A673 (cell line): ENCODE data around the gene MYO1C. TPM values are rescaled to one million over a fixed set of nuclear protein-coding genes. Genes with fewer than 3 reads are reported as not detected.

Experiments
- Bru-seq: library from RNA; stranded (reverse); fragments of 400-500 nt; gene quantifications from one replicate; lab custom pipeline; 2021; lab: Mats Ljungman, UMichigan
- BruChase-seq, 2 experiments: library from RNA; stranded (reverse); fragments of 400-500 nt; gene quantifications; one replicate each; lab custom pipeline; 2021; lab: Mats Ljungman, UMichigan
- BruUV-seq: library from RNA; stranded (reverse); fragments of 400-500 nt; replicated peaks from 2 replicates; lab custom pipeline; 2021; lab: Mats Ljungman, UMichigan
- CTCF ChIA-PET: fragments of 300-600 bp; sonication (Branson Sonifier 250); formaldehyde crosslinking; loops from one replicate; lab custom pipeline; 2022; ENCODE audit warnings: antibody characterized with exemption; lab: Charles Lee
- POLR2A ChIA-PET: fragments of 300-600 bp; sonication (Branson Sonifier 250); formaldehyde crosslinking; loops from one replicate; lab custom pipeline; 2022; ENCODE audit warnings: antibody characterized with exemption; ENCODE audit not compliant: low non-redundant PET; lab: Charles Lee
- DNase-seq: peaks from one replicate; pipeline ENCODE4 v3.0.0-alpha.2; 2015; ENCODE audit warnings: low spot score
- H3K27ac ChIP-seq: fragments of 200-600 bp; sonication (generic); 2 replicates; pipeline ENCODE4 v1.5.1; 2016; ENCODE audit warnings: mixed run types, low read depth, mild to moderate bottlenecking, mixed read lengths, antibody characterized with exemption, low read length; ENCODE audit not compliant: poor library complexity, severe bottlenecking
- H3K27me3 ChIP-seq: fragments of 200-600 bp; sonication (generic); replicated peaks from 2 replicates; pipeline ENCODE4 v1.6.1; 2017; ENCODE audit warnings: mixed run types, low read depth, mild to moderate bottlenecking, mixed read lengths, antibody characterized with exemption, low read length; ENCODE audit not compliant: insufficient read depth, poor library complexity
- H3K36me3 ChIP-seq: fragments of 200-600 bp; sonication (generic); 2 replicates; pipeline ENCODE4 v1.6.1; 2016; ENCODE audit warnings: mixed run types, mild to moderate bottlenecking, mixed read lengths, antibody characterized with exemption, low read length; ENCODE audit not compliant: insufficient read depth, poor library complexity, severe bottlenecking
- H3K4me1 ChIP-seq: fragments of 200-600 bp; sonication (generic); 2 replicates; pipeline ENCODE4 v1.6.1; 2017; ENCODE audit warnings: mixed run types, mild to moderate bottlenecking, mixed read lengths, antibody characterized with exemption, low read length; ENCODE audit not compliant: insufficient read depth, poor library complexity, severe bottlenecking
- H3K4me3 ChIP-seq: fragments of 200-600 bp; sonication (generic); 2 replicates; pipeline ENCODE4 v1.5.1; 2016; ENCODE audit warnings: low read depth, mixed run types, mild to moderate bottlenecking, mixed read lengths, low read length; ENCODE audit not compliant: poor library complexity, severe bottlenecking
- H3K9me3 ChIP-seq: fragments of 200-600 bp; sonication (generic); 2 replicates; pipeline ENCODE4 v1.6.1; 2016; ENCODE audit warnings: mixed run types, low read depth, mild to moderate bottlenecking, mixed read lengths, antibody characterized with exemption, low read length; ENCODE audit not compliant: poor library complexity, severe bottlenecking
- CTCF ChIP-seq: fragments of 300-800, 200-600 bp; sonication (generic); conservative IDR thresholded peaks from 2 replicates; pipeline ENCODE4 v1.5.1; 2017; ENCODE audit warnings: low read depth, mild to moderate bottlenecking, antibody characterized with exemption, low read length, moderate library complexity, mixed read lengths
- EZH2 ChIP-seq: fragments of 200-600 bp; sonication (generic); IDR thresholded peaks from 2 replicates; pipeline ENCODE4 v1.6.1; 2017; ENCODE audit warnings: borderline replicate concordance, low read depth, mild to moderate bottlenecking, mixed read lengths, antibody characterized with exemption, low read length; ENCODE audit not compliant: poor library complexity, severe bottlenecking
- intact Hi-C: fragments of 100-400 bp; cut with micrococcal nuclease; formaldehyde crosslinking; loops from one replicate; pipeline ENCODE4 v1.10.0; 2022; ENCODE audit not compliant: unreplicated experiment
- long read RNA-seq: library from polyadenylated mRNA; stranded (forward); transcript quantifications from one replicate; pipeline ENCODE4 v2.0.0, GENCODE V29; 2022
- total RNA-seq: library from RNA; stranded (reverse); gene quantifications from 2 replicates; pipeline ENCODE4 v1.2.3, GENCODE V29; 2021

The MYO1C gene, protein sequence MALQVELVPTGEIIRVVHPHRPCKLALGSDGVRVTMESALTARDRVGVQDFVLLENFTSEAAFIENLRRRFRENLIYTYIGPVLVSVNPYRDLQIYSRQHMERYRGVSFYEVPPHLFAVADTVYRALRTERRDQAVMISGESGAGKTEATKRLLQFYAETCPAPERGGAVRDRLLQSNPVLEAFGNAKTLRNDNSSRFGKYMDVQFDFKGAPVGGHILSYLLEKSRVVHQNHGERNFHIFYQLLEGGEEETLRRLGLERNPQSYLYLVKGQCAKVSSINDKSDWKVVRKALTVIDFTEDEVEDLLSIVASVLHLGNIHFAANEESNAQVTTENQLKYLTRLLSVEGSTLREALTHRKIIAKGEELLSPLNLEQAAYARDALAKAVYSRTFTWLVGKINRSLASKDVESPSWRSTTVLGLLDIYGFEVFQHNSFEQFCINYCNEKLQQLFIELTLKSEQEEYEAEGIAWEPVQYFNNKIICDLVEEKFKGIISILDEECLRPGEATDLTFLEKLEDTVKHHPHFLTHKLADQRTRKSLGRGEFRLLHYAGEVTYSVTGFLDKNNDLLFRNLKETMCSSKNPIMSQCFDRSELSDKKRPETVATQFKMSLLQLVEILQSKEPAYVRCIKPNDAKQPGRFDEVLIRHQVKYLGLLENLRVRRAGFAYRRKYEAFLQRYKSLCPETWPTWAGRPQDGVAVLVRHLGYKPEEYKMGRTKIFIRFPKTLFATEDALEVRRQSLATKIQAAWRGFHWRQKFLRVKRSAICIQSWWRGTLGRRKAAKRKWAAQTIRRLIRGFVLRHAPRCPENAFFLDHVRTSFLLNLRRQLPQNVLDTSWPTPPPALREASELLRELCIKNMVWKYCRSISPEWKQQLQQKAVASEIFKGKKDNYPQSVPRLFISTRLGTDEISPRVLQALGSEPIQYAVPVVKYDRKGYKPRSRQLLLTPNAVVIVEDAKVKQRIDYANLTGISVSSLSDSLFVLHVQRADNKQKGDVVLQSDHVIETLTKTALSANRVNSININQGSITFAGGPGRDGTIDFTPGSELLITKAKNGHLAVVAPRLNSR
- total RNA-seq: 101 and 103 TPM in 2 replicates
- Bru-seq, nascent RNA: percentile 52 among the genes with signal in this experiment
- BruChase-seq, experiment 1, labeled RNA remaining after a 2-hour chase: percentile 64 among the genes with signal in this experiment
- BruChase-seq, experiment 2, labeled RNA remaining after a 6-hour chase: percentile 76 among the genes with signal in this experiment
- long read RNA-seq, full-length matches to known transcripts: 80 of 154 reads
- long read RNA-seq, partial matches to known transcripts: 45 of 154 reads
- long read RNA-seq, other reads (novel, unspliced or antisense): 29 of 154 reads

DNA sequence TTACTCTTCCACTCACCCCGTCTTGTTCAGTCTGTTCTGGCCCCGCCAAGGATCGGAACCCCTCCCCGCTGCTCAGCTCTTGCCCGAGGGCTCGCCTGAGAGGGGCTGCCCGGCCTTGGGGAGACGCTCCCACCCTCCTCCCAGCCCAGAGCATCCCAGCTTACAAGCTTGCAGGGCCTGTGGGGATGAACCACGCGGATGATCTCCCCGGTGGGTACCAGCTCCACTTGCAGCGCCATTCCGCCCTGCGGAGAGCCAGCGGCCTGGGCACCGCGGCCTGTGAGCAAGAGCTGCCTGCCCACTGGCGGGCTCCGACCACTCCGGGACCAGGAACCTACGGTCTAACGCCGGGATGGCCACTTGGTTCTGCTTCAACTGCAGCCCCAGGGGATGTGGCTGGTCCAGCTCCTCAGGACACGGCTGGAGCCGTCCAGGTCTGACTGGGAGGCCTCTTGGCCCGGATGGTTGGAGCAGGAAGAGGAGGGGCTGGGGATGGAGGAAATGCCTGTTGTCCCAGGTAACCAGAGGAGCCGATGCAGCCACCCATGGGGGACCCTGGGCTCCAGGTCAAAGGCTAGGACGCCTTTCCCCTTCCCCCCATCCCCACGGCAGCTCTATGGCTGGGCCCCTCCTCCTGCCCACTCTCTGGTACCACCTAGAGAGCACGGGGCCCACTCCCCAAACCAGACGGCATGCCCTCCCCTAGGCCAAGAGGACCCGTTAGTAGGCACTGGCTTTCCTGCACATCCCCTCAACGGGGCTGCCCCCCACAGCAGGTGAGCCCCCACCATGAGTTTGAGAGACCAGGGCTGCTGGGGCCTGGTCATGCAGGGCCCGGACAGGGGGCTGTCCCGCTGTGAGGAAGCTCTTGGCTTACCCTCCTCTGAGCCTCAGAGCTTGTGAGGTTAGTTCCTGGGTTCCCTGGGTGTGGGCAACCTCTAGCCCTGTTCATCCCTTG, at the start of gene MYO1C:
Gene MYO1C (minus strand): TSS at position 438 of the 958 bp plus-strand sequence. CDS start 199 bp downstream, at position 239.
- DNase-seq: no peak
- H3K4me3 ChIP-seq: peak within 1 kb of the TSS; percentile 59
- POLR2A ChIA-PET: interaction anchor here (0.5 kb wide), 1 partner anchor 104 kb away, joined by 8 read pairs; no protein-coding TSS in a partner anchor
- no peak within 1 kb of the TSS for H3K27ac ChIP-seq
- BruUV-seq: no TSS peak
- H3K27me3 ChIP-seq: no peaks in the 10 kb centered on the region
- H3K9me3 ChIP-seq: no peaks in the 10 kb centered on the region
- CTCF ChIA-PET: no interaction called here
- no peaks in the 10 kb centered on the region for H3K36me3 ChIP-seq
- intact Hi-C loops: no loop called here
- TF ChIP-seq EZH2: no peak
- no peak for TF ChIP-seq CTCF
- peaks cover 7% of the 10 kb centered on the region for H3K4me1 ChIP-seq

GRCh38 chr17:1541367-1541904, 49.0 kb upstream of the MYO1C start:
- TF ChIP-seq CTCF (no peak), EZH2 (no peak)
- no peaks in the 10 kb centered on the region for H3K9me3 ChIP-seq
- no peaks in the 10 kb centered on the region for H3K4me1 ChIP-seq
- ChIA-PET CTCF (no interaction called here), POLR2A (no interaction called here)
- H3K36me3 ChIP-seq: peaks cover 38% of the 10 kb centered on the region
- H3K4me3 ChIP-seq: no peak overlapping the region
- no peak for DNase-seq
- no peak overlapping the region for H3K27ac ChIP-seq
- intact Hi-C loops: no loop called here
- no TSS peak for BruUV-seq
- no peaks in the 10 kb centered on the region for H3K27me3 ChIP-seq
